Fibroblast of villous mesenchyme (primary cell): ENCODE measurements around the gene ZNF615. TPM values are rescaled to one million over a fixed set of nuclear protein-coding genes. Genes with fewer than 3 reads are reported as not detected.
"Not testable (repeated sequence)": the region's sequence is repeated elsewhere in the genome, so short reads cannot be mapped to it uniquely, and the experiment has no call there.

Source experiments
- DNase-seq: peaks from one replicate; pipeline ENCODE4 v3.0.0-alpha.2; 2010; ENCODE audit warnings: low read depth
- H3K4me3 ChIP-seq: 2 replicates; pipeline ENCODE4 v1.5.1; 2011; ENCODE audit warnings: low read depth, mild to moderate bottlenecking, low read length
- CTCF ChIP-seq: IDR thresholded peaks from 2 replicates; pipeline ENCODE4 v1.5.1; 2012; ENCODE audit warnings: low read depth, mild to moderate bottlenecking, low read length; ENCODE audit not compliant: insufficient read depth
- total RNA-seq: library from RNA; depleted of rRNA; stranded (reverse); fragments of >200 nt; gene quantifications from 2 replicates; pipeline ENCODE4 v1.2.3, GENCODE V29; 2012

The ZNF615 gene
- total RNA-seq, 1 donor = 9.9 TPM

- peak within 1 kb of the TSS; percentile 86 for H3K4me3 ChIP-seq
- no peak for TF ChIP-seq CTCF
- peak; percentile 90 for DNase-seq
Measured at GRCh38 chr19:52028027-52028779, 20.2 kb upstream of the ZNF615 start, which contains the start of gene ZNF614. TSS of gene ZNF614 (minus strand) at chr19:52028379. CDS start at chr19:52025745, 2,634 bp downstream.

- not testable (repeated sequence) for H3K4me3 ChIP-seq, DNase-seq
Measured at GRCh38 chr19:52026255-52026990, 18.4 kb upstream of the ZNF615 start.

GRCh38 chr19:52024478-52024877 is 16.5 kb upstream of the ZNF615 start:
- H3K4me3 ChIP-seq, DNase-seq: not testable (repeated sequence)

GRCh38 chr19:52022193-52022592 is 14.2 kb upstream of the ZNF615 start:
- DNase-seq = no peak
- no peak for TF ChIP-seq CTCF
- H3K4me3 ChIP-seq = no peak overlapping the region

GRCh38 chr19:52020506-52020905 is 12.5 kb upstream of the ZNF615 start:
- no peak for TF ChIP-seq CTCF
- DNase-seq = no peak
- H3K4me3 ChIP-seq = no peak overlapping the region

- no peak for DNase-seq
- no peak for TF ChIP-seq CTCF
- H3K4me3 ChIP-seq = no peak overlapping the region
Measured at GRCh38 chr19:52010674-52011073, 2.7 kb upstream of the ZNF615 start.

- no peak for TF ChIP-seq CTCF
- H3K4me3 ChIP-seq = peak overlapping the region; percentile 98
- DNase-seq = no peak
Measured at GRCh38 chr19:52007451-52007805, 583 bp downstream of the ZNF615 start.
